ENCODE data around the gene HPCAL4. TPM values are rescaled to one million over a fixed set of nuclear protein-coding genes. Genes with fewer than 3 reads are reported as not detected.

Gene HPCAL4
- total RNA-seq, 2 experiments from 2014 or later = 0.94 to 1.1 TPM

GRCh38 chr1:39679821-39680220 lies 11.4 kb downstream of the HPCAL4 start:
- Mint-ChIP-seq H3K9me3 (ENCODE audit: low read depth) (no peaks in the 10 kb centered on the region), H3K36me3 (ENCODE audit: low read depth) (peaks cover 5% of the 10 kb centered on the region), H3K27me3 (peaks cover 15% of the 10 kb centered on the region), H3K4me1 (peaks cover 22% of the 10 kb centered on the region), H3K27ac (no peak overlapping the region), H3K4me3 (no peak overlapping the region)
- CTCF ChIA-PET = interaction anchor here (0.8 to 3.1 kb wide), 7 partner anchors 9 to 73 kb away, joined by 4 to 17 read pairs (median 5); no protein-coding TSS in a partner anchor
- POLR2A ChIA-PET = interaction anchor here (0.6 to 1.3 kb wide), 2 partner anchors 13 to 24 kb away, joined by 3 read pairs; no protein-coding TSS in a partner anchor
- no peak for ATAC-seq
- no peak for DNase-seq
- intact Hi-C loops (cut with DNase I, micrococcal nuclease) = no loop called here

- DNase-seq = no peak
- no peak for ATAC-seq
- Mint-ChIP-seq H3K9me3 (ENCODE audit: low read depth) (no peaks in the 10 kb centered on the region), H3K4me3 (no peak overlapping the region), H3K4me1 (peaks cover 16% of the 10 kb centered on the region), H3K27me3 (peaks cover 10% of the 10 kb centered on the region), H3K36me3 (ENCODE audit: low read depth) (peaks cover 1% of the 10 kb centered on the region), H3K27ac (no peak overlapping the region)
- intact Hi-C loops (cut with DNase I, micrococcal nuclease) = no loop called here
- POLR2A ChIA-PET = no interaction called here
- CTCF ChIA-PET = interaction anchor here (1.1 to 3.1 kb wide), 2 partner anchors 8 to 21 kb away, joined by 3 to 17 read pairs; no protein-coding TSS in a partner anchor
Observed at GRCh38 chr1:39678889-39679288, 12.3 kb downstream of the HPCAL4 start.

DNA sequence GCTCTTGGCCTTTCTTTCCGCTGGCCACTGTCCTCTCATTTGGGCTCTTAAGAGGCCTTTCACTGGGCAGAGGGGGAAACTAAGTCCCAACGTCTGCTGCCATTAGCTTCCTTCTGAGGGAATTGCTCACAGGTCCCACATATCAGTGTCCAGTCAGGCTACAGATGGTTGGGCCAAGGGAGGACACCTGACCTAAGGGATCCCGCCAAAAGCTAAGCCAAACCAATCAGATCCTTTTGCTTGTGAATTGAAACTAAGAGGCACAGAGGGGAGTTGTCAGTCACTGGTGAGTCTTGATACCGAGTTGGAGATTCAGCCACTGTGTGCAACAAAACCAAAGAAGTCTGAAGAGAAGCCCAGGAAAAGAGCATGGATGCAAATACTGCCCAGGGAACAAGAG lies 13.6 kb downstream of the HPCAL4 start:
- DNase-seq (no peak), ATAC-seq (no peak)
- POLR2A ChIA-PET = no interaction called here
- Mint-ChIP-seq H3K9me3 (ENCODE audit: low read depth) (no peaks in the 10 kb centered on the region), H3K27ac (no peak overlapping the region), H3K36me3 (ENCODE audit: low read depth) (peaks cover 1% of the 10 kb centered on the region), H3K4me3 (no peak overlapping the region), H3K4me1 (peaks cover 13% of the 10 kb centered on the region), H3K27me3 (peaks cover 7% of the 10 kb centered on the region)
- intact Hi-C loops (cut with DNase I, micrococcal nuclease) = no loop called here
- CTCF ChIA-PET = interaction anchor here (1.0 to 1.6 kb wide), 4 partner anchors 9 to 71 kb away, joined by 3 to 7 read pairs (median 4); no protein-coding TSS in a partner anchor

DNA sequence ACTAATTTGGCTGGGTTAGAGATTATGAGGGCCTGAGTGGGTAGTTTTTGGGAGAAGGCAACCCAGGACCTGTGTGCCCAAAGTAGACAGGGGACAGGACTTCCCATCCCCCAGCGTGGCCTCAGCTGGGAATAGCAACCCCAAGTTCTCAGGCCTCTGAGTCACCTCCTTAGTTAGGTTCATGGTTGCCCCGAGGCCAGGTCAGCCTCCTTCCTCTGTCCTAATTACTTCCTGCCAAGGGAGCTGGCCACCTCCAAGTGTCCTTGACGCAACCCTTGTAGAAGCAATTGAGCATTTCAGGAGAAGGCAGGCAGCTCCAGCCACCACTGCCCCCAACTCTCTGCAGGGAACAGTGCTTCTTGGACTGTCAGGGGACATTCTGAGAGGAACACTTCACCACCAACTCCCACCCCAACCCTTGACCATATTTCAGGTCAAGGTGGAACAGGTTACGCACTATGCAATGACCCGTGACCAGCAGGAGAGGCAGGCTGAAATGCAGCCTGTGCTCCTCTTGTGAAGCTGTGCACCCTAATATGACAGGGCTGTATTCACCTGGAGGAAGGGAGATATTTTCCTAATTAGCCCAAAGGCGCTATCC lies 14.2 kb downstream of the HPCAL4 start:
- POLR2A ChIA-PET = no interaction called here
- DNase-seq (no peak), ATAC-seq (no peak)
- CTCF ChIA-PET = interaction anchor here (0.6 to 1.6 kb wide), 5 partner anchors 8 to 225 kb away, joined by 3 to 7 read pairs (median 4); no protein-coding TSS in a partner anchor
- H3K4me1 Mint-ChIP-seq = peaks cover 14% of the 10 kb centered on the region
- no peak overlapping the region for H3K4me3 Mint-ChIP-seq
- no peak overlapping the region for H3K27ac Mint-ChIP-seq
- no peaks in the 10 kb centered on the region for H3K36me3 Mint-ChIP-seq (ENCODE audit: low read depth)
- peaks cover 7% of the 10 kb centered on the region for H3K27me3 Mint-ChIP-seq
- intact Hi-C loops (cut with DNase I, micrococcal nuclease) = no loop called here
- H3K9me3 Mint-ChIP-seq (ENCODE audit: low read depth) = no peaks in the 10 kb centered on the region

GRCh38 chr1:39675220-39675619 lies 16.0 kb downstream of the HPCAL4 start:
- Mint-ChIP-seq H3K27ac (no peak overlapping the region), H3K27me3 (peaks cover 16% of the 10 kb centered on the region), H3K4me3 (no peak overlapping the region), H3K4me1 (peaks cover 4% of the 10 kb centered on the region), H3K36me3 (ENCODE audit: low read depth) (no peaks in the 10 kb centered on the region), H3K9me3 (ENCODE audit: low read depth) (no peaks in the 10 kb centered on the region)
- intact Hi-C loops (cut with DNase I, micrococcal nuclease) = no loop called here
- ATAC-seq (no peak), DNase-seq (no peak)
- CTCF ChIA-PET = interaction anchor here (0.5 to 10.9 kb wide), 6 partner anchors 19 to 829 kb away, joined by 3 to 177 read pairs (median 3); no protein-coding TSS in a partner anchor
- POLR2A ChIA-PET = no interaction called here

DNA sequence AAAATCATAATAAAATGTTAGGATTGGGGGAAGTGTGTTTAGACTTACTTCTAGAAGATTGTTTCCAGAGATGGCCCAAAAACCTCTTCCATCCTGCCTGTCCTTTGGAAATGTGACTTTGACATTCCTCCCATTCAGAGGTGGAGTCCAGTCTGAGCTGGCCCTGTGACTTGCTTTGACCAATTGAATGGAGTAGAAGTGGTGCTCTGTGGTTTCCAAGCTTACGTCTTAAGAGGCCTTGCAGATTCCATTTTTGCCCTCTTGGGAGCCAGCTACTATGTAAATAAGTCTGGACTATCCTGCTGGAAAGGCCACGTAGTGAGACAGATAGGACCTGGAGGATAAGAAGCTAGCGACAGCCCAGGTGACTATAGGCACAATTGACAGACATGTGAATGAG lies 18.0 kb downstream of the HPCAL4 start:
- peaks cover 4% of the 10 kb centered on the region for H3K4me1 Mint-ChIP-seq
- H3K27me3 Mint-ChIP-seq = peaks cover 25% of the 10 kb centered on the region
- no peaks in the 10 kb centered on the region for H3K9me3 Mint-ChIP-seq (ENCODE audit: low read depth)
- no peak for DNase-seq
- H3K36me3 Mint-ChIP-seq (ENCODE audit: low read depth) = no peaks in the 10 kb centered on the region
- no peak for ATAC-seq
- intact Hi-C loops (cut with DNase I, micrococcal nuclease) = no loop called here
- H3K27ac Mint-ChIP-seq = no peak overlapping the region
- H3K4me3 Mint-ChIP-seq = no peak overlapping the region
- ChIA-PET CTCF (interaction anchor here (0.8 to 10.9 kb wide), 13 partner anchors 8 to 481 kb away, joined by 3 to 177 read pairs (median 4); no protein-coding TSS in a partner anchor), POLR2A (no interaction called here)

DNA sequence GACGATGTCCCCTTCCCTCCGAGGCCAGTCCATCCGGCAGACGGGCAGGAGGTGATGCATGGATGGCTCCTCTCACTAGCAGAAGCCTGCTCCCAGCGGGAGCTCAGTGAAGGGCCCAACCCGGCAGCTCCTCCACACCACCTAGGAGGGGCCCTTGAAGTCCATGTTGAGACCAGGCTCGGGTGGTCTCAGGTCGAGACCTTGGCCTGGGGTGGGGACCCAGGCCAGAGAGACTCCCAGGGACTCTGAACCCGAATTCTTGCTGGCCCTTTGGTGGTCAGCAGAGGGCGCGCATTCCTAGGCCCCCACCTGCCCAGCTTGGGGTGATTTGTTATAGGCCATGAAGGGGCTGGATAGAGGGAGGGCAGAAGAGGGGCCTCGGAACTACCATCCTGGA lies 18.7 kb downstream of the HPCAL4 start:
- no peaks in the 10 kb centered on the region for H3K9me3 Mint-ChIP-seq (ENCODE audit: low read depth)
- H3K36me3 Mint-ChIP-seq (ENCODE audit: low read depth) = no peaks in the 10 kb centered on the region
- H3K4me3 Mint-ChIP-seq = peak overlapping the region; percentile 31
- H3K27me3 Mint-ChIP-seq = peaks cover 27% of the 10 kb centered on the region
- ChIA-PET POLR2A (no interaction called here), CTCF (interaction anchor here (0.5 to 10.9 kb wide), 15 partner anchors 9 to 1383 kb away, joined by 3 to 177 read pairs (median 4); partner anchors contain the start of gene HPCAL4)
- H3K4me1 Mint-ChIP-seq = peaks cover 7% of the 10 kb centered on the region
- ATAC-seq (peak; percentile 39), DNase-seq (peak; percentile 59)
- intact Hi-C loops (cut with DNase I, micrococcal nuclease) = loop anchor here in 1 of 2 experiments (1.0 kb wide), 1 partner anchor 48 kb away; no protein-coding TSS in a partner anchor
- H3K27ac Mint-ChIP-seq = no peak overlapping the region

- peak within 1 kb of the TSS; percentile 31 for H3K4me3 Mint-ChIP-seq
- intact Hi-C loops (cut with DNase I, micrococcal nuclease) = loop anchor here in 1 of 2 experiments (1.0 kb wide), 1 partner anchor 48 kb away; no protein-coding TSS in a partner anchor
- DNase-seq (peak; percentile 58), ATAC-seq (peak; percentile 48)
- H3K4me1 Mint-ChIP-seq = peaks cover 13% of the 10 kb centered on the region
- peaks cover 28% of the 10 kb centered on the region for H3K27me3 Mint-ChIP-seq
- CTCF ChIA-PET = interaction anchor here (0.5 to 10.9 kb wide), 16 partner anchors 8 to 1383 kb away, joined by 3 to 177 read pairs (median 4); partner anchors contain the start of gene HPCAL4
- no peaks in the 10 kb centered on the region for H3K9me3 Mint-ChIP-seq (ENCODE audit: low read depth)
- H3K27ac Mint-ChIP-seq = no peak within 1 kb of the TSS
- no peaks in the 10 kb centered on the region for H3K36me3 Mint-ChIP-seq (ENCODE audit: low read depth)
- POLR2A ChIA-PET = interaction anchor here (1.3 kb wide), 1 partner anchor 20 kb away, joined by 3 read pairs; the partner anchor contains the start of gene HPCAL4
Observed at GRCh38 chr1:39671793-39672550, 19.3 kb downstream of the HPCAL4 start, which contains the start of gene NT5C1A. TSS of gene NT5C1A (minus strand) at chr1:39672107. CDS start at chr1:39672038, 69 bp downstream.

- DNase-seq (no peak), ATAC-seq (no peak)
- ChIA-PET POLR2A (interaction anchor here (1.0 to 1.3 kb wide), 2 partner anchors 18 to 20 kb away, joined by 3 to 4 read pairs; partner anchors contain the start of gene HPCAL4), CTCF (interaction anchor here (1.0 to 10.9 kb wide), 7 partner anchors 9 to 124 kb away, joined by 3 to 177 read pairs (median 5); no protein-coding TSS in a partner anchor)
- intact Hi-C loops (cut with DNase I, micrococcal nuclease) = no loop called here
- Mint-ChIP-seq H3K9me3 (ENCODE audit: low read depth) (no peaks in the 10 kb centered on the region), H3K27me3 (peaks cover 28% of the 10 kb centered on the region), H3K27ac (no peak overlapping the region), H3K36me3 (ENCODE audit: low read depth) (no peaks in the 10 kb centered on the region), H3K4me3 (no peak overlapping the region), H3K4me1 (peaks cover 18% of the 10 kb centered on the region)
Observed at GRCh38 chr1:39671433-39671792, 19.8 kb downstream of the HPCAL4 start.

GRCh38 chr1:39670689-39671088 lies 20.5 kb downstream of the HPCAL4 start:
- ATAC-seq = no peak

DNA sequence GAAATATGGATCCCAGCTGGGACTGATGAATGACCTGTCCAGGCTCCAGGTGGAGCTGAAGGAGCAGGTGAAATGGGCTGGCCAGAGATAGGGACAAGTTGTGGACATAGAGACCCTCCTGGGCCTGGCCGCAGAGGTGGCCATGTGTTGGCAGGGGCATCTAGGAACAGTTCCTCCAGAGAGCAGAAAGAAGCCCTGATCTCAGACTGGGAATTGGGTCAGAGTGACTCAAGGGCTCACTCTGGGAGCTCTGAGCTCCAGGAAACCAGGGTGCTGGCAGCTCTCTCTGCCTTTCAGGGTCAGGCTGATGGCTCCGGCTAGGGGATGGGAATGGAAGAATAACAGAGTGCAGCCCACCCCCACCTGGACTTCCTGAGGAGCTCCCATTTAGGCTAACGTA lies 22.3 kb downstream of the HPCAL4 start:
- no peaks in the 10 kb centered on the region for H3K36me3 Mint-ChIP-seq (ENCODE audit: low read depth)
- no peak overlapping the region for H3K4me3 Mint-ChIP-seq
- ChIA-PET CTCF (interaction anchor here (0.7 to 10.9 kb wide), 7 partner anchors 9 to 62 kb away, joined by 3 to 177 read pairs (median 5); no protein-coding TSS in a partner anchor), POLR2A (no interaction called here)
- no peak overlapping the region for H3K27ac Mint-ChIP-seq
- peaks cover 24% of the 10 kb centered on the region for H3K4me1 Mint-ChIP-seq
- no peaks in the 10 kb centered on the region for H3K9me3 Mint-ChIP-seq (ENCODE audit: low read depth)
- peaks cover 31% of the 10 kb centered on the region for H3K27me3 Mint-ChIP-seq
- DNase-seq = no peak
- ATAC-seq = no peak
- intact Hi-C loops (cut with DNase I, micrococcal nuclease) = loop anchor here in 1 of 2 experiments (5.0 kb wide), 2 partner anchors 53 to 68 kb away; partner anchors contain the start of gene PPIE

More at GRCh38 chr1:39670689-39671088, 20.5 kb downstream of the HPCAL4 start:
- no peak for DNase-seq
- H3K27me3 Mint-ChIP-seq = peaks cover 31% of the 10 kb centered on the region
- H3K9me3 Mint-ChIP-seq (ENCODE audit: low read depth) = no peaks in the 10 kb centered on the region
- no peaks in the 10 kb centered on the region for H3K36me3 Mint-ChIP-seq (ENCODE audit: low read depth)
- ChIA-PET CTCF (interaction anchor here (1.0 to 10.9 kb wide), 10 partner anchors 9 to 124 kb away, joined by 3 to 177 read pairs (median 5); no protein-coding TSS in a partner anchor), POLR2A (interaction anchor here (1.0 to 1.3 kb wide), 2 partner anchors 19 to 21 kb away, joined by 3 to 4 read pairs; partner anchors contain the start of gene HPCAL4)
- intact Hi-C loops (cut with DNase I, micrococcal nuclease) = no loop called here
- H3K27ac Mint-ChIP-seq = no peak overlapping the region
- H3K4me1 Mint-ChIP-seq = peaks cover 24% of the 10 kb centered on the region
- no peak overlapping the region for H3K4me3 Mint-ChIP-seq
